ENCODE results near the gene PLP2.

- no peak for TF ChIP-seq EZH2 (IDR thresholded peaks at IDR 0.05; ENCODE audit: low read length, unreplicated experiment)
- no peak for TF ChIP-seq CTCF (conservative IDR thresholded peaks at IDR 0.05; ENCODE audit: low read depth, low read length)
Measured at GRCh38 chrX:49221868-49222267, 50.2 kb downstream of the PLP2 start.
